C4-2B (cell line): ENCODE data around the gene OSBPL2.

Source experiments
- ZFX ChIP-seq: fragments of 450-650 bp; IDR thresholded peaks from 2 replicates; pipeline ENCODE4 v1.6.1; 2017
- TF ChIP-seq, protein P1 (sequence below): fragments of 450-650 bp; conservative IDR thresholded peaks from 2 replicates; pipeline ENCODE4 v1.5.1; 2017; ENCODE audit warnings: mild to moderate bottlenecking

DNA sequence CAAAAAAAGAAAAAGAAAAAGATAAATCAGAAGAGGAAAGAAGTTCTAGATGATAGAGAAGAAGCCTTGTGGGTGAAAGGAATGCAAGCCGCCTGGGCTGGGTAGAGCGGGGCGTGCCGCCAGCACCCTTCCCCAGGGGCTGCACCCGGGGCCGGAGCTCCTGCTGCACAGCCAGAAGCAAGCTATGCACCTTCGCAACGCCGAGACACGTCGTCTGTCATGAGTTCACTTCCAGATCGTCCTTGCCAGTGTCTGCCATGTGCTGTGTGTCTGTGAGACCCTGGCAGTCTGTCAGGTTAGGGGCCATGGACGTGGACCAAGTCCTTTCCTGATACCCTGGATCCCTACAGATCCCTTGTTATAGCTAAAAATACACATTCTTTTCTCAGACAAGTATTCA is 38.9 kb downstream of the OSBPL2 start:
- TF ChIP-seq, protein P1, sequence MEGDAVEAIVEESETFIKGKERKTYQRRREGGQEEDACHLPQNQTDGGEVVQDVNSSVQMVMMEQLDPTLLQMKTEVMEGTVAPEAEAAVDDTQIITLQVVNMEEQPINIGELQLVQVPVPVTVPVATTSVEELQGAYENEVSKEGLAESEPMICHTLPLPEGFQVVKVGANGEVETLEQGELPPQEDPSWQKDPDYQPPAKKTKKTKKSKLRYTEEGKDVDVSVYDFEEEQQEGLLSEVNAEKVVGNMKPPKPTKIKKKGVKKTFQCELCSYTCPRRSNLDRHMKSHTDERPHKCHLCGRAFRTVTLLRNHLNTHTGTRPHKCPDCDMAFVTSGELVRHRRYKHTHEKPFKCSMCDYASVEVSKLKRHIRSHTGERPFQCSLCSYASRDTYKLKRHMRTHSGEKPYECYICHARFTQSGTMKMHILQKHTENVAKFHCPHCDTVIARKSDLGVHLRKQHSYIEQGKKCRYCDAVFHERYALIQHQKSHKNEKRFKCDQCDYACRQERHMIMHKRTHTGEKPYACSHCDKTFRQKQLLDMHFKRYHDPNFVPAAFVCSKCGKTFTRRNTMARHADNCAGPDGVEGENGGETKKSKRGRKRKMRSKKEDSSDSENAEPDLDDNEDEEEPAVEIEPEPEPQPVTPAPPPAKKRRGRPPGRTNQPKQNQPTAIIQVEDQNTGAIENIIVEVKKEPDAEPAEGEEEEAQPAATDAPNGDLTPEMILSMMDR: no peak
- no peak for TF ChIP-seq ZFX
